ENCODE measurements around the gene XRN2. TPM values are rescaled to one million over a fixed set of nuclear protein-coding genes. Genes with fewer than 3 reads are reported as not detected.
"Not testable (repeated sequence)": the region's sequence is repeated elsewhere in the genome, so short reads cannot be mapped to it uniquely, and the experiment has no call there.

XRN2 gene
- total and polyA plus RNA-seq, 8 donors = 12.5 to 66.8 (median 27.7) TPM

DNA sequence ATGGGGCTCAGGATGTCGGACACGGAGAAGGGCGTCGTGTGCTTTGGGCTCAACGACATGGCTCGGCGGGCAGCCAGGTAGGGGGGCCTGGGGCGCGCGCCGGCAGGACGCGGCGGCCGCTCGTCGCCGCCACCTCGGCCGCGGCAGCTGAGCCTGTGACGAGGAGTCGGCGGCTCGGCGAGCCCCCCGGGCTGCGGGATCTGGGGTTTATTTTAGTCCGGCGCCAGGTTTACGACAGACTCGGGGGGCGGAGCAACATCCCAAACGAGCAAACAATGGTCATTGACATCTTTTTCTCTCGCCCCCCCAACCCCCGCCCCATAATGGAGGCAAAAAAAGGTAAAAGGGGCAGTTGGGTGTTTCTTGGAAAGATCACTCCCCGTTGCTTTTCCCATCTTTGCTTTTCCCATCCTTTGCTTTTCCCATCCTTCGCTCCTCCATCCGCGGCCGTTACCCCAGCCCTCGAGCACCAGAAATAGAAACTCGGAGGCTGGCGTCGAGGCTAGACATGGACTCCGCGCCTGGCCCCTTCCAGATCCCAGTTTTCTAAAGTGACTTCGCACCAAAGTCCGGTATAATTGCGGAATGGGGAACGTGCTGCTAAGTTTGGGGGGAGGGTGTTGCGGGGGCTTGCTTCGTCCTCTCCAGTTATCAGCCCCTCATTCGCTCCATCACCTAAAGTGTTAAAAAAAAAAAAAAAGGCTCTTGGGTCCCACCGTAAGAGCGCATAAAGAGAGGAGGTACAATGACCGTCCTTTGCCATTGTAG is 94.4 kb downstream of the XRN2 start, which contains the start of gene NKX2-4:
NKX2-4 (minus strand) TSS at position 186 of the 768 bp plus-strand sequence; CDS start at position 59, 127 bp downstream.
- no peak within 1 kb of the TSS for H3K27ac ChIP-seq
- peaks cover 22 to 100% (median 79%) of the 10 kb centered on the region in 3 donors for H3K27me3 ChIP-seq
- H3K9me3 ChIP-seq = peaks cover 0 to 22% (median 4%) of the 10 kb centered on the region in 4 donors
- no peaks in the 10 kb centered on the region for H3K36me3 ChIP-seq
- DNase-seq = peak in 1 of 2 donors; percentile 9
- 7 to 14% (median 10%) methylated on average over 49 to 57 of the region's 57 CpGs for WGBS, 5 donors
- peak within 1 kb of the TSS; percentile 10 to 39 (median 22) for H3K4me3 ChIP-seq
- TF ChIP-seq CTCF (IDR thresholded peaks at IDR 0.05) = no peak
- TF ChIP-seq EP300 (IDR thresholded peaks at IDR 0.05) = no peak
- TF ChIP-seq POLR2A (IDR thresholded peaks at IDR 0.05) = no peak
- TF ChIP-seq POLR2AphosphoS5 (IDR thresholded peaks at IDR 0.05) = no peak
- peaks cover 16 to 25% (median 19%) of the 10 kb centered on the region in 4 donors for H3K4me1 ChIP-seq
- intact Hi-C loops (cut with DNase I; ENCODE audit: low total_unique reads) = loop anchor here (10.0 kb wide), 1 partner anchor 63 kb away; no protein-coding TSS in a partner anchor

DNA sequence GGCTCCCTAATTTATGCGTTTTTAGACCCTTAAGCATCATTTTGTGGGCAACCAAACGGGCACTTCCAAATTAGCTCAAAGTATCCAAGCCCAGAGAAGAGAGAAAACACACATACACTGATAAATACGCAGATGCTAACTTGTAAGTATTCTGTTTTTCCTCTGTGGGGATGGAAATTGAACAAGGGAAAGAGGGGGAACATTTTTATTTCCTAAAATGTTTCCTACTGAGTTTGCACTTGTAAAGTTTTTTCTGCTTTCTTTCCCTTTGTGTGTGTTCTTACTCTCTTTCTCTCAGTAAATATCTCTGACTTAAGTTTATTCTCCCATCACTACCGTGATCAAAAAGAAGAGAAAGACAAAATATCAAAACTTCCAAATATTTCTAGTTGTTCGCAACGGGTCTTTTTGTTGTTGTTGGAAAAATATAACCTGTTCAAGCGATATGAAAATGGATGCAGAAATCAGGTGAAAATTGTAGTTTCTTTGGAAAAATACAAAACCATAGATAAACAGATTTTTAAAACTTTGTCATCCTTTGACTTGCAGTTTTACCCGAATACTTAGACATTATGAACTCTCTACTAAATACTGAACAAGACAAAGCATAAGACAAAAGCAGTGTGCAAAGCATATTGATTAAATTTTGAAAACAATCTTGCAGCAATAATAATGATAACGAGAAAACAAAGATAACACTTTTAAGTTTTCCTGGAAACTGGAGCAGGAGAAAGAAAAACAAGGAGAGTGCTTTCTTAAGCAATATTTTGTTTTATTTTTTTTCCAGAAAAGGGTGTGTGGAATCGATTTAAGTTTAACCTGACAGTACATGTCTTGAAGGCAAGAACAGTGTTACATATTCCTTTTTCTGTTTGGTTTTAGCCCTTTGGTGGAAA is 95.2 kb downstream of the XRN2 start:
- peak in 1 of 2 donors; percentile 7 for DNase-seq
- H3K27ac ChIP-seq = no peak overlapping the region
- H3K4me1 ChIP-seq = peaks cover 16 to 25% (median 19%) of the 10 kb centered on the region in 4 donors
- no peak overlapping the region for H3K4me3 ChIP-seq
- H3K27me3 ChIP-seq = peaks cover 22 to 98% (median 71%) of the 10 kb centered on the region in 3 donors
- peaks cover 0 to 22% (median 4%) of the 10 kb centered on the region in 4 donors for H3K9me3 ChIP-seq
- TF ChIP-seq EP300 (IDR thresholded peaks at IDR 0.05) (no peak), POLR2A (IDR thresholded peaks at IDR 0.05) (no peak), POLR2AphosphoS5 (IDR thresholded peaks at IDR 0.05) (no peak), CTCF (IDR thresholded peaks at IDR 0.05) (no peak)
- intact Hi-C loops (cut with DNase I; ENCODE audit: low total_unique reads) = loop anchor here (10.0 kb wide), 1 partner anchor 64 kb away; no protein-coding TSS in a partner anchor
- WGBS, 5 donors = 21 to 37% (median 26%) methylated on average over 10 of the region's 10 CpGs
- H3K36me3 ChIP-seq = no peaks in the 10 kb centered on the region

DNA sequence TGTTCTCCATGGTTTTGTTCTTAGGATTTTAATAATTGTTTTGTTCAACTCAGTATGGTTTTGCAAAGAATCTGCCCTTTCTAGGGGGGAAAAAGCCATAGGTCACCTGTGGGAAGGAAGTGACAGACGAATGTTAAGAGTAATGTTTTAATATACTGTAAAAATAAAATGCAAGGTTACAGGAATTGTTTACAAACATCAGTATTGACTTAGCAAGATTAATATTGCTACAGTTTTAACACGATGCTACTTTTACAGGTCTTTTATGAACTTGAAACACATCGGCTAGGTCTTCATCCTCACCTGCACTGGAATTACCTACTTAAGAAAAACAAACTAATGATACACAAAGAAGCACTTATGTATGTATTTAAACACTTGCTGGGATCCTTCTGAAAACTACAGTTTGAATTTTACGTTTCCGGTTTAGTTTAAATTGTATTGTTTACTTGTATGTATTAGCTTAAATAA is 95.9 kb downstream of the XRN2 start:
- H3K4me1 ChIP-seq = peaks cover 16 to 25% (median 19%) of the 10 kb centered on the region in 4 donors
- WGBS, 5 donors = 21 to 47% (median 25%) methylated on average over 5 of the region's 5 CpGs
- no peak overlapping the region for H3K4me3 ChIP-seq
- no peaks in the 10 kb centered on the region for H3K36me3 ChIP-seq
- H3K27me3 ChIP-seq = peaks cover 22 to 91% (median 65%) of the 10 kb centered on the region in 3 donors
- intact Hi-C loops (cut with DNase I; ENCODE audit: low total_unique reads) = loop anchor here (10.0 kb wide), 1 partner anchor 64 kb away; no protein-coding TSS in a partner anchor
- TF ChIP-seq POLR2AphosphoS5 (IDR thresholded peaks at IDR 0.05) = no peak
- TF ChIP-seq EP300 (IDR thresholded peaks at IDR 0.05) = no peak
- TF ChIP-seq CTCF (IDR thresholded peaks at IDR 0.05) = no peak
- no peak for TF ChIP-seq POLR2A (IDR thresholded peaks at IDR 0.05)
- H3K9me3 ChIP-seq = peaks cover 0 to 22% (median 4%) of the 10 kb centered on the region in 4 donors
- no peak overlapping the region for H3K27ac ChIP-seq
- peak in 1 of 2 donors; percentile 8 for DNase-seq

- Histone ChIP-seq H3K9me3 (peaks cover 0 to 20% (median 17%) of the 10 kb centered on the region in 4 donors), H3K36me3 (no peaks in the 10 kb centered on the region), H3K4me1 (no peaks in the 10 kb centered on the region), H3K27me3 (peaks cover 0 to 35% (median 16%) of the 10 kb centered on the region in 3 donors), H3K27ac (no peak overlapping the region), H3K4me3 (no peak overlapping the region)
- TF ChIP-seq POLR2AphosphoS5 (IDR thresholded peaks at IDR 0.05) = no peak
- no peak for TF ChIP-seq CTCF (IDR thresholded peaks at IDR 0.05)
- no peak for TF ChIP-seq POLR2A (IDR thresholded peaks at IDR 0.05)
- TF ChIP-seq EP300 (IDR thresholded peaks at IDR 0.05) = no peak
- no peak for DNase-seq
- intact Hi-C loops (cut with DNase I; ENCODE audit: low total_unique reads) = no loop called here
Observed at GRCh38 chr20:21411725-21412124, 108.6 kb downstream of the XRN2 start.

GRCh38 chr20:21413996-21414395 is 110.9 kb downstream of the XRN2 start:
- DNase-seq = peak in 1 of 2 donors; percentile 4
- peaks cover 0 to 20% (median 17%) of the 10 kb centered on the region in 4 donors for H3K9me3 ChIP-seq
- H3K4me3 ChIP-seq; H3K27ac ChIP-seq; H3K36me3 ChIP-seq; intact Hi-C loops (cut with DNase I; ENCODE audit: low total_unique reads); H3K4me1 ChIP-seq: not testable (repeated sequence)
- H3K27me3 ChIP-seq = peaks cover 0 to 26% (median 11%) of the 10 kb centered on the region in 3 donors
- 18 to 36% (median 29%) methylated on average over 3 of the region's 3 CpGs for WGBS, 5 donors

GRCh38 chr20:21419147-21419546 is 116.0 kb downstream of the XRN2 start:
- H3K4me3 ChIP-seq; H3K4me1 ChIP-seq; H3K27me3 ChIP-seq; DNase-seq; H3K36me3 ChIP-seq; H3K27ac ChIP-seq; intact Hi-C loops (cut with DNase I; ENCODE audit: low total_unique reads): not testable (repeated sequence)
- peaks cover 0 to 40% (median 36%) of the 10 kb centered on the region in 4 donors for H3K9me3 ChIP-seq
- 61 to 73% (median 65%) methylated on average over 2 of the region's 2 CpGs for WGBS, 5 donors

Data from stomach (tissue), 9 donors.